Testis (tissue), 3 donors: ENCODE data around the gene CACNB2. TPM values are rescaled to one million over a fixed set of nuclear protein-coding genes. Genes with fewer than 3 reads are reported as not detected.

ENCODE experiments used
- DNase-seq: peaks from one replicate; pipeline ENCODE4 v3.0.0-alpha.2; 2019
- H3K27ac ChIP-seq, 2 donors: fragments of 200-600 bp; sonication (generic); one replicate each; pipeline ENCODE4 v1.5.1; 2019
- H3K27me3 ChIP-seq: fragments of 200-600 bp; sonication (generic); one replicate; pipeline ENCODE4 v1.5.1; 2019
- H3K36me3 ChIP-seq: fragments of 200-600 bp; sonication (generic); one replicate; pipeline ENCODE4 v1.5.1; 2017; ENCODE audit warnings: low read depth; ENCODE audit errors: missing control alignments
- H3K4me1 ChIP-seq: fragments of 200-600 bp; sonication (generic); one replicate; pipeline ENCODE4 v1.5.1; 2019
- H3K4me3 ChIP-seq, 2 donors: fragments of 200-600 bp; sonication (generic); one replicate each; pipeline ENCODE4 v1.5.1; 2017 to 2019
- H3K9me3 ChIP-seq: fragments of 200-600 bp; sonication (generic); one replicate; pipeline ENCODE4 v1.5.1; 2017
- POLR2A ChIP-seq: fragments of 450-650 bp; IDR thresholded peaks from one replicate; pipeline ENCODE4 v1.6.1; 2017; ENCODE audit warnings: antibody characterized with exemption, mild to moderate bottlenecking, moderate library complexity
- whole genome bisulfite sequencing, 2 donors: methylation state at CpG; one replicate each; pipeline ENCODE4 v1.1.5; 2018; 5-methylcytosine and 5-hydroxymethylcytosine counted together
- intact Hi-C: fragments of 100-400 bp; cut with DNase I; formaldehyde crosslinking; loops from one replicate; pipeline ENCODE4 v1.15.1; 2023; ENCODE audit warnings: low total_unique reads
- polyA plus RNA-seq: library from polyadenylated mRNA; stranded (reverse); fragments of 350-450 nt; fragmentation: Illumina TruSeq; extraction: RNeasy Lipid Tissue Mini Kit (QIAGEN cat#74804); gene quantifications from one replicate; pipeline ENCODE4 v1.2.3, GENCODE V29; 2014; ENCODE audit warnings: low read depth, low replicate concordance; ENCODE audit not compliant: insufficient read depth
- total RNA-seq, 2 donors: library from RNA; depleted of rRNA; stranded (reverse); fragments of >200 nt; gene quantifications; one replicate each; pipeline ENCODE4 v1.2.3, GENCODE V29; 2016
- TF ChIP-seq, protein P1 (sequence below), 3 experiments: fragments of 450-650 bp in 2 of 3; fragments of 200-600 bp in 1 of 3; sonication (generic) in 1 of 3; IDR thresholded peaks; one replicate each; pipeline ENCODE4 v1.5.1; 2016 to 2019; ENCODE audit warnings: antibody characterized with exemption in 3 of 3, mild to moderate bottlenecking in 2 of 3, moderate library complexity in 1 of 3

The CACNB2 gene
- total and polyA plus RNA-seq, 3 donors from 2014 or later = 1.3 to 4.8 (median 1.4) TPM

- 87 to 90% methylated on average over 4 of the region's 4 CpGs for WGBS, 2 donors
- Histone ChIP-seq H3K9me3 (no peaks in the 10 kb centered on the region), H3K4me3 (no peak overlapping the region), H3K27me3 (no peaks in the 10 kb centered on the region), H3K4me1 (no peaks in the 10 kb centered on the region), H3K27ac (no peak overlapping the region), H3K36me3 (no peaks in the 10 kb centered on the region)
- no peak for TF ChIP-seq POLR2A
- TF ChIP-seq, protein P1, sequence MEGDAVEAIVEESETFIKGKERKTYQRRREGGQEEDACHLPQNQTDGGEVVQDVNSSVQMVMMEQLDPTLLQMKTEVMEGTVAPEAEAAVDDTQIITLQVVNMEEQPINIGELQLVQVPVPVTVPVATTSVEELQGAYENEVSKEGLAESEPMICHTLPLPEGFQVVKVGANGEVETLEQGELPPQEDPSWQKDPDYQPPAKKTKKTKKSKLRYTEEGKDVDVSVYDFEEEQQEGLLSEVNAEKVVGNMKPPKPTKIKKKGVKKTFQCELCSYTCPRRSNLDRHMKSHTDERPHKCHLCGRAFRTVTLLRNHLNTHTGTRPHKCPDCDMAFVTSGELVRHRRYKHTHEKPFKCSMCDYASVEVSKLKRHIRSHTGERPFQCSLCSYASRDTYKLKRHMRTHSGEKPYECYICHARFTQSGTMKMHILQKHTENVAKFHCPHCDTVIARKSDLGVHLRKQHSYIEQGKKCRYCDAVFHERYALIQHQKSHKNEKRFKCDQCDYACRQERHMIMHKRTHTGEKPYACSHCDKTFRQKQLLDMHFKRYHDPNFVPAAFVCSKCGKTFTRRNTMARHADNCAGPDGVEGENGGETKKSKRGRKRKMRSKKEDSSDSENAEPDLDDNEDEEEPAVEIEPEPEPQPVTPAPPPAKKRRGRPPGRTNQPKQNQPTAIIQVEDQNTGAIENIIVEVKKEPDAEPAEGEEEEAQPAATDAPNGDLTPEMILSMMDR (IDR thresholded peaks at IDR 0.05) = no peak
- DNase-seq = no peak
- intact Hi-C loops = no loop called here
These were observed 154.4 kb downstream of the CACNB2 start for GRCh38 chr10:18294633-18295032.

DNA sequence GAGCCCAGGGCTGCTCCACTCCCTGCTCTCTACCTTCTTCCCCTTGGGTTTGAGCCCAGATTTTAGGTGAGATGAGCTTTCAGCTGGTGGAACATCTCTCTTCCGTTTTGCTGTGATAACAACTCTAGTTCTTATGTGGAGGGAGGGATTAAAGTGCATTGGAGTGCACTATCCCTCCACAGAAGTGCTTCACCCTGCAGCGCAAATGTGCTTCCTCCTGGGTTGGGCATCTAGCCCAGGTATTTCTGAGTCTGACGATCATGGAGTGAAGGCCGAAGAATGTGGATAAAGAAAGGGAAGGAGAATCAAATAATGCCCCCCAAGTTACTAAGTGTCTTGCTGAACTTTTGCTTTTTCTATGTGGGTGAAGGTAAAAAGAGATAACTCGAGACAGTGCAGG lies 157.4 kb downstream of the CACNB2 start:
- WGBS, 2 donors = 83 to 86% methylated on average over 5 of the region's 5 CpGs
- intact Hi-C loops = no loop called here
- Histone ChIP-seq H3K27me3 (no peaks in the 10 kb centered on the region), H3K4me1 (no peaks in the 10 kb centered on the region), H3K9me3 (no peaks in the 10 kb centered on the region), H3K27ac (no peak overlapping the region), H3K4me3 (no peak overlapping the region), H3K36me3 (no peaks in the 10 kb centered on the region)
- no peak for DNase-seq
- TF ChIP-seq, protein P1 (IDR thresholded peaks at IDR 0.05) = no peak
- no peak for TF ChIP-seq POLR2A

DNA sequence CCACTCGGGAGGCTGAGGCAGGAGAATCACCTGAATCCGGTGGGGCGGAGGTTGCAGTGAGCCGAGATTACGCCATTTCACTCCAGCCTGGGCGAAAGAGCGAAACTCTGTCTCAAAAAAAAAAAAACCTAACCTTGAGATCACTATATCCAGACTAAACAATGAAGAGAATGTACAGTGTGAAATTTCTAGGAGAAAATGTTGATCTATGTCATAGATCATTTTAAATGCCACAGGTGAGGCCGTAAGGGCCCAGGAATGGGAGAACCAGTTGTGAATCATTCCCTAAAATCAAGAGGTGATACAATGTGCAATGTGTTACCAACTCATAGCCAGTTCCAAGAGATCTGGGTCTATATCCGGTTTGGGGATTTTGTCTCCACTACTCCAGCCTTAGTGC lies 158.0 kb downstream of the CACNB2 start:
- Histone ChIP-seq H3K4me1 (no peaks in the 10 kb centered on the region), H3K27me3 (no peaks in the 10 kb centered on the region), H3K9me3 (no peaks in the 10 kb centered on the region), H3K36me3 (no peaks in the 10 kb centered on the region), H3K4me3 (no peak overlapping the region), H3K27ac (no peak overlapping the region)
- no peak for DNase-seq
- WGBS, 2 donors = 92 to 93% methylated on average over 9 of the region's 9 CpGs
- intact Hi-C loops = no loop called here
- no peak for TF ChIP-seq POLR2A
- TF ChIP-seq, protein P1 (IDR thresholded peaks at IDR 0.05) = no peak

- H3K4me3 ChIP-seq = no peak overlapping the region
- H3K9me3 ChIP-seq = no peaks in the 10 kb centered on the region
- H3K27ac ChIP-seq = no peak overlapping the region
- no peaks in the 10 kb centered on the region for H3K27me3 ChIP-seq
- TF ChIP-seq, protein P1 (IDR thresholded peaks at IDR 0.05) = no peak
- TF ChIP-seq POLR2A = no peak
- intact Hi-C loops = no loop called here
- WGBS, 2 donors = 70 to 81% methylated on average over 12 of the region's 12 CpGs
- H3K36me3 ChIP-seq = no peaks in the 10 kb centered on the region
- no peaks in the 10 kb centered on the region for H3K4me1 ChIP-seq
- DNase-seq = no peak
These were observed 163.9 kb downstream of the CACNB2 start for GRCh38 chr10:18303851-18304801.
